HEK293T (cell line): Measurements from ENCODE around the gene GPD2.

ENCODE experiments used
- FOXA1 ChIP-seq: fragments of 450-650 bp; IDR thresholded peaks from 2 replicates; pipeline ENCODE4 v1.6.1; 2016; ENCODE audit warnings: mild to moderate bottlenecking
- FOXK2 ChIP-seq: fragments of 450-650 bp; IDR thresholded peaks from 2 replicates; pipeline ENCODE4 v1.6.1; 2016; ENCODE audit warnings: mild to moderate bottlenecking
- FOXM1 ChIP-seq: fragments of 450-650 bp; IDR thresholded peaks from 2 replicates; pipeline ENCODE4 v1.6.1; 2017; ENCODE audit warnings: mild to moderate bottlenecking, borderline replicate concordance
- PKNOX1 ChIP-seq: fragments of 450-650 bp; IDR thresholded peaks from 2 replicates; pipeline ENCODE4 v1.6.1; 2016

- no peak for TF ChIP-seq FOXM1
- no peak for TF ChIP-seq FOXA1
- TF ChIP-seq FOXK2, result no peak
- no peak for TF ChIP-seq PKNOX1
Observed at GRCh38 chr2:156511803-156512202, 75.6 kb downstream of the GPD2 start.
